ENCODE results near the gene RANBP10.

- TF ChIP-seq POLR2A (IDR thresholded peaks at IDR 0.05; ENCODE audit: low read depth, low read length) (no peak), EZH2 (IDR thresholded peaks at IDR 0.05; ENCODE audit: borderline replicate concordance, low read depth, low read length, severe bottlenecking) (no peak), CTCF (IDR thresholded peaks at IDR 0.05; ENCODE audit: extremely low read depth in 1 of 2, insufficient read depth in 1 of 2, low read depth in 1 of 2, low read length in 2 of 2) (no peak), MAX (IDR thresholded peaks at IDR 0.05; ENCODE audit: insufficient read depth, insufficient read length) (no peak), FOS (IDR thresholded peaks at IDR 0.05; ENCODE audit: borderline replicate concordance, insufficient read depth, low read length) (no peak), POLR2AphosphoS5 (IDR thresholded peaks at IDR 0.05; ENCODE audit: insufficient read depth, low read depth, low read length) (no peak), JUN (IDR thresholded peaks at IDR 0.05; ENCODE audit: borderline replicate concordance, insufficient read depth, insufficient read length, low read depth) (no peak), MYC (IDR thresholded peaks at IDR 0.05; ENCODE audit: low read depth, low read length) (no peak), GATA2 (IDR thresholded peaks at IDR 0.05; ENCODE audit: insufficient read depth, insufficient read length, low read depth, low read length) (no peak)
These were observed 19.5 kb upstream of the RANBP10 start for GRCh38 chr16:67825906-67826305.

Data from endothelial cell of umbilical vein (primary cell).